Trophoblast cell (in vitro differentiated cells and primary cell): ENCODE data around the gene NR5A2.
"Not testable (repeated sequence)": the region's sequence is repeated elsewhere in the genome, so short reads cannot be mapped to it uniquely, and the experiment has no call there.

Experiments used
- DNase-seq, 2 donors: peaks; one replicate each; pipeline ENCODE4 v3.0.0-alpha.2; 2016
- H2AFZ ChIP-seq: 2 replicates; pipeline ENCODE4 v1.6.1; 2013; ENCODE audit warnings: low read length, moderate library complexity, mild to moderate bottlenecking; ENCODE audit not compliant: insufficient read depth, poor library complexity
- H2AK5ac ChIP-seq: 2 replicates; pipeline ENCODE4 v1.6.1; 2013; ENCODE audit warnings: mild to moderate bottlenecking, low read length
- H2BK120ac ChIP-seq: 2 replicates; pipeline ENCODE4 v1.6.1; 2013; ENCODE audit warnings: low read length, mild to moderate bottlenecking, moderate library complexity; ENCODE audit not compliant: insufficient read depth, poor library complexity
- H2BK12ac ChIP-seq: 2 replicates; pipeline ENCODE4 v1.6.1; 2013; ENCODE audit warnings: mild to moderate bottlenecking, low read length, moderate library complexity
- H2BK5ac ChIP-seq: 2 replicates; pipeline ENCODE4 v1.6.1; 2013; ENCODE audit warnings: low read length, low read depth, moderate library complexity, mild to moderate bottlenecking; ENCODE audit not compliant: poor library complexity
- H3K14ac ChIP-seq: 2 replicates; pipeline ENCODE4 v1.6.1; 2013; ENCODE audit warnings: mild to moderate bottlenecking, low read length
- H3K18ac ChIP-seq: 2 replicates; pipeline ENCODE4 v1.6.1; 2013; ENCODE audit warnings: mild to moderate bottlenecking, low read length
- H3K23ac ChIP-seq: 2 replicates; pipeline ENCODE4 v1.6.1; 2013; ENCODE audit warnings: low read length
- H3K27ac ChIP-seq: 2 replicates; pipeline ENCODE4 v1.5.1; 2013; ENCODE audit warnings: low read depth, mild to moderate bottlenecking, inconsistent platforms, low read length, moderate library complexity
- H3K27me3 ChIP-seq: 2 replicates; pipeline ENCODE4 v1.6.1; 2013; ENCODE audit warnings: inconsistent platforms, mild to moderate bottlenecking, low read length, moderate library complexity; ENCODE audit not compliant: insufficient read depth
- H3K36me3 ChIP-seq, 2 experiments: 1 replicate in 1 of 2; 2 replicates in 1 of 2; pipeline ENCODE4 v1.6.1; 2013; ENCODE audit warnings: low read length in 2 of 2, mild to moderate bottlenecking in 2 of 2, moderate library complexity in 1 of 2; ENCODE audit not compliant: insufficient read depth in 2 of 2, control insufficient read depth in 1 of 2
- H3K4ac ChIP-seq: 2 replicates; pipeline ENCODE4 v1.6.1; 2013; ENCODE audit warnings: low read depth, mild to moderate bottlenecking, low read length, moderate library complexity
- H3K4me1 ChIP-seq, 2 experiments: 1 replicate in 1 of 2; 2 replicates in 1 of 2; pipeline ENCODE4 v1.6.1; 2013; ENCODE audit warnings: low read length in 2 of 2, mild to moderate bottlenecking in 2 of 2, moderate library complexity in 1 of 2; ENCODE audit not compliant: insufficient read depth in 2 of 2, control insufficient read depth in 1 of 2
- H3K4me2 ChIP-seq: 2 replicates; pipeline ENCODE4 v1.6.1; 2013; ENCODE audit warnings: inconsistent platforms, mild to moderate bottlenecking, low read length, moderate library complexity
- H3K4me3 ChIP-seq: 2 replicates; pipeline ENCODE4 v1.5.1; 2013; ENCODE audit warnings: mild to moderate bottlenecking, low read depth, low read length, inconsistent platforms
- H3K79me1 ChIP-seq: one replicate; pipeline ENCODE4 v1.6.1; 2013; ENCODE audit warnings: low read length
- H3K79me2 ChIP-seq: 2 replicates; pipeline ENCODE4 v1.6.1; 2013; ENCODE audit warnings: low read length, mild to moderate bottlenecking; ENCODE audit not compliant: control insufficient read depth, insufficient read depth, poor library complexity
- H3K9ac ChIP-seq: 2 replicates; pipeline ENCODE4 v1.6.1; 2013; ENCODE audit warnings: mild to moderate bottlenecking, low read length
- H3K9me3 ChIP-seq: 2 replicates; pipeline ENCODE4 v1.6.1; 2013; ENCODE audit warnings: low read depth, mild to moderate bottlenecking, control low read depth, inconsistent platforms, low read length; ENCODE audit not compliant: insufficient read depth
- H4K12ac ChIP-seq: 2 replicates; pipeline ENCODE4 v1.6.1; 2013; ENCODE audit warnings: low read depth, mild to moderate bottlenecking, low read length, moderate library complexity
- H4K8ac ChIP-seq: 2 replicates; pipeline ENCODE4 v1.6.1; 2013; ENCODE audit warnings: low read depth, mild to moderate bottlenecking, low read length, moderate library complexity
- H4K91ac ChIP-seq: one replicate; pipeline ENCODE4 v1.6.1; 2013; ENCODE audit warnings: low read depth, mild to moderate bottlenecking, low read length, moderate library complexity
- WGBS: extraction: QIAGEN DNeasy Blood & Tissue Kit; methylation state at CpG from one replicate; pipeline ENCODE4 v1.1.7; 2013; ENCODE audit warnings: missing lambda C conversion rate; ENCODE audit not compliant: insufficient read length, insufficient coverage; ENCODE audit errors: extremely low coverage; 5-methylcytosine and 5-hydroxymethylcytosine counted together

Gene NR5A2

GRCh38 chr1:200187332-200187731 is 159.8 kb downstream of the NR5A2 start:
- not testable (repeated sequence) for H3K9ac ChIP-seq, H3K27me3 ChIP-seq, H4K8ac ChIP-seq, H4K91ac ChIP-seq, DNase-seq, H3K23ac ChIP-seq, H3K4me2 ChIP-seq, H2AFZ ChIP-seq, H2BK120ac ChIP-seq, H3K79me2 ChIP-seq, H3K14ac ChIP-seq, H2BK12ac ChIP-seq, H4K12ac ChIP-seq, H3K4ac ChIP-seq, H3K9me3 ChIP-seq, H3K18ac ChIP-seq, H3K36me3 ChIP-seq, H3K27ac ChIP-seq, H3K4me3 ChIP-seq, H3K79me1 ChIP-seq, H3K4me1 ChIP-seq, H2AK5ac ChIP-seq, H2BK5ac ChIP-seq
- no CpG with 5 or more reads among the region's 2 CpGs for WGBS

DNA sequence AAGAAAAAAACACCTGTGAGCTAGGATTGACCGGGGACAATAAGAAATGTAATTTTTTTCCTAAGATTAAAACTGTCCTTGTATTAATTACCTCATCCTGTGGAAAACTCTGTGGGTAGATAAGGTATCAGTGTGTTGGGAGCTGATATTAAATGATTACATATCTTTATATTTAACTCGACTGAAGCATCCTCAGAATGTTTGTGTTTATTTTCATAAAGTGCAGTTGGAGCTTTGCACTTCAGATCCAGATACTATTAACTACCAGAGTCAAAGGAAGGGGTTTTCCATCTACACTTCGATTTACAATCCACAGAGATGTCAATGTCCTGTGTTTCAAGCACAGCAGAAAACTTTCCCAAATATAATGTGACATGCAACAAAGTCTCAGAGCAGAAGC is 164.5 kb downstream of the NR5A2 start:
- WGBS: no CpG with 5 or more reads among the region's 3 CpGs
- no peaks in the 10 kb centered on the region for H3K9me3 ChIP-seq
- H3K27ac ChIP-seq: no peak overlapping the region
- H2AFZ ChIP-seq: no peak overlapping the region
- no peak overlapping the region for H2AK5ac ChIP-seq
- H4K8ac ChIP-seq: no peak overlapping the region
- H3K4ac ChIP-seq: no peak overlapping the region
- H2BK5ac ChIP-seq: no peak overlapping the region
- no peak overlapping the region for H3K18ac ChIP-seq
- DNase-seq: no peak
- no peaks in the 10 kb centered on the region for H3K4me1 ChIP-seq
- H4K91ac ChIP-seq: no peak overlapping the region
- H3K4me2 ChIP-seq: no peak overlapping the region
- no peak overlapping the region for H3K4me3 ChIP-seq
- H2BK120ac ChIP-seq: no peak overlapping the region
- H3K79me1 ChIP-seq: no peaks in the 10 kb centered on the region
- H3K14ac ChIP-seq: no peak overlapping the region
- H3K79me2 ChIP-seq: no peaks in the 10 kb centered on the region
- no peak overlapping the region for H4K12ac ChIP-seq
- H3K27me3 ChIP-seq: no peaks in the 10 kb centered on the region
- H2BK12ac ChIP-seq: no peak overlapping the region
- no peaks in the 10 kb centered on the region for H3K36me3 ChIP-seq
- H3K9ac ChIP-seq: no peak overlapping the region
- no peak overlapping the region for H3K23ac ChIP-seq

- H2BK120ac ChIP-seq: no peak overlapping the region
Measured at GRCh38 chr1:200194477-200194876, 167.0 kb downstream of the NR5A2 start.

GRCh38 chr1:200198236-200198635 is 170.7 kb downstream of the NR5A2 start:
- DNase-seq: no peak
- H3K27me3 ChIP-seq: no peaks in the 10 kb centered on the region
- H3K4ac ChIP-seq: no peak overlapping the region
- no peak overlapping the region for H2BK120ac ChIP-seq
- H4K91ac ChIP-seq: no peak overlapping the region
- H3K4me3 ChIP-seq: no peak overlapping the region
- H3K27ac ChIP-seq: no peak overlapping the region
- peaks cover 4% of the 10 kb centered on the region for H3K9me3 ChIP-seq
- H3K9ac ChIP-seq: no peak overlapping the region
- H3K79me2 ChIP-seq: no peaks in the 10 kb centered on the region
- no peak overlapping the region for H3K23ac ChIP-seq
- H3K14ac ChIP-seq: no peak overlapping the region
- H2AK5ac ChIP-seq: no peak overlapping the region
- no peaks in the 10 kb centered on the region for H3K4me1 ChIP-seq
- no peaks in the 10 kb centered on the region for H3K79me1 ChIP-seq
- no CpG with 5 or more reads among the region's 3 CpGs for WGBS
- H2BK5ac ChIP-seq: no peak overlapping the region
- H3K4me2 ChIP-seq: no peak overlapping the region
- H2AFZ ChIP-seq: no peak overlapping the region
- no peaks in the 10 kb centered on the region for H3K36me3 ChIP-seq
- H2BK12ac ChIP-seq: no peak overlapping the region
- no peak overlapping the region for H4K12ac ChIP-seq
- H3K18ac ChIP-seq: no peak overlapping the region
- H4K8ac ChIP-seq: no peak overlapping the region

More at GRCh38 chr1:200194477-200194876, 167.0 kb downstream of the NR5A2 start:
- H2BK12ac ChIP-seq: no peak overlapping the region
- H2AK5ac ChIP-seq: no peak overlapping the region
- no peak overlapping the region for H4K12ac ChIP-seq
- no peaks in the 10 kb centered on the region for H3K27me3 ChIP-seq
- H2BK5ac ChIP-seq: no peak overlapping the region
- H4K91ac ChIP-seq: no peak overlapping the region
- no CpG with 5 or more reads among the region's 8 CpGs for WGBS
- H3K36me3 ChIP-seq: no peaks in the 10 kb centered on the region
- no peak for DNase-seq
- no peak overlapping the region for H4K8ac ChIP-seq
- H3K4me1 ChIP-seq: no peaks in the 10 kb centered on the region
- no peak overlapping the region for H3K23ac ChIP-seq
- H2AFZ ChIP-seq: no peak overlapping the region
- no peak overlapping the region for H3K18ac ChIP-seq
- H3K79me2 ChIP-seq: no peaks in the 10 kb centered on the region
- no peak overlapping the region for H3K27ac ChIP-seq
- no peak overlapping the region for H3K4me3 ChIP-seq
- H3K4me2 ChIP-seq: no peak overlapping the region
- no peaks in the 10 kb centered on the region for H3K9me3 ChIP-seq
- no peak overlapping the region for H3K4ac ChIP-seq
- H3K14ac ChIP-seq: no peak overlapping the region
- no peak overlapping the region for H3K9ac ChIP-seq
- no peaks in the 10 kb centered on the region for H3K79me1 ChIP-seq
